GM21528 (cell line): ENCODE results near the gene RHBDL1.
A peak's percentile ranks its signal among the peaks of the same experiment; 100 is the strongest.

ENCODE experiments used
- ATAC-seq: cut with Tn5 transposase; IDR thresholded peaks from one replicate; pipeline ENCODE4 v1.9.1; 2021; ENCODE audit warnings: mild to moderate bottlenecking, moderate library complexity; ENCODE audit not compliant: unreplicated experiment, low FRiP score

Gene RHBDL1

GRCh38 chr16:636206-637080 is 39.0 kb upstream of the RHBDL1 start, which contains the start of gene METTL26:
METTL26 (minus strand) TSS chr16:636305; CDS start chr16:636290, 15 bp downstream.
- ATAC-seq, result peak; percentile 54

GRCh38 chr16:637081-638018 is 38.1 kb upstream of the RHBDL1 start:
- peak; percentile 0 for ATAC-seq

- ATAC-seq, result no peak
Measured at GRCh38 chr16:638034-638543, 37.4 kb upstream of the RHBDL1 start.

GRCh38 chr16:638836-639235 is 36.6 kb upstream of the RHBDL1 start:
- no peak for ATAC-seq

GRCh38 chr16:640614-641013 is 34.9 kb upstream of the RHBDL1 start:
- no peak for ATAC-seq

- ATAC-seq, result peak; percentile 50
Measured at GRCh38 chr16:641326-642188, 33.9 kb upstream of the RHBDL1 start, which contains the start of gene MCRIP2. MCRIP2 (plus strand) TSS chr16:641828; CDS start chr16:641992, 164 bp downstream.

- peak; percentile 27 for ATAC-seq
Measured at GRCh38 chr16:642189-643049, 33.1 kb upstream of the RHBDL1 start.

- ATAC-seq, result no peak
Measured at GRCh38 chr16:643050-643368, 32.5 kb upstream of the RHBDL1 start.

GRCh38 chr16:644556-644955 is 30.9 kb upstream of the RHBDL1 start:
- no peak for ATAC-seq

GRCh38 chr16:645852-646678 is 29.4 kb upstream of the RHBDL1 start:
- no peak for ATAC-seq

- no peak for ATAC-seq
Measured at GRCh38 chr16:646679-647172, 28.7 kb upstream of the RHBDL1 start.

- ATAC-seq, result no peak
Measured at GRCh38 chr16:647173-647902, 28.1 kb upstream of the RHBDL1 start.

GRCh38 chr16:648071-648780 is 27.2 kb upstream of the RHBDL1 start:
- ATAC-seq, result no peak

- peak; percentile 55 for ATAC-seq
Measured at GRCh38 chr16:648781-649589, 26.5 kb upstream of the RHBDL1 start, which contains the start of gene WDR90. WDR90 (plus strand) TSS chr16:649365; CDS start chr16:649417, 52 bp downstream.

GRCh38 chr16:649631-650030 is 25.8 kb upstream of the RHBDL1 start:
- ATAC-seq, result no peak

GRCh38 chr16:651844-652243 is 23.6 kb upstream of the RHBDL1 start:
- ATAC-seq, result no peak
